Measurements from ENCODE around the gene NBPF19. TPM values are rescaled to one million over a fixed set of nuclear protein-coding genes. Genes with fewer than 3 reads are reported as not detected.

The NBPF19 gene
- 6.4 and 7.2 TPM in 2 replicates for total RNA-seq

GRCh38 chr1:149474745-149475144 lies at the start of gene NBPF19:
NBPF19 (plus strand) TSS chr1:149475045; CDS start chr1:149475933, 888 bp downstream.

Other genes with a start within 250 kb of the NBPF19 start
- not detected in 2 replicates for gene PPIAL4C, start 108.8 kb downstream of the NBPF19 start, total RNA-seq